ENCODE data around the gene CPVL.

DNA sequence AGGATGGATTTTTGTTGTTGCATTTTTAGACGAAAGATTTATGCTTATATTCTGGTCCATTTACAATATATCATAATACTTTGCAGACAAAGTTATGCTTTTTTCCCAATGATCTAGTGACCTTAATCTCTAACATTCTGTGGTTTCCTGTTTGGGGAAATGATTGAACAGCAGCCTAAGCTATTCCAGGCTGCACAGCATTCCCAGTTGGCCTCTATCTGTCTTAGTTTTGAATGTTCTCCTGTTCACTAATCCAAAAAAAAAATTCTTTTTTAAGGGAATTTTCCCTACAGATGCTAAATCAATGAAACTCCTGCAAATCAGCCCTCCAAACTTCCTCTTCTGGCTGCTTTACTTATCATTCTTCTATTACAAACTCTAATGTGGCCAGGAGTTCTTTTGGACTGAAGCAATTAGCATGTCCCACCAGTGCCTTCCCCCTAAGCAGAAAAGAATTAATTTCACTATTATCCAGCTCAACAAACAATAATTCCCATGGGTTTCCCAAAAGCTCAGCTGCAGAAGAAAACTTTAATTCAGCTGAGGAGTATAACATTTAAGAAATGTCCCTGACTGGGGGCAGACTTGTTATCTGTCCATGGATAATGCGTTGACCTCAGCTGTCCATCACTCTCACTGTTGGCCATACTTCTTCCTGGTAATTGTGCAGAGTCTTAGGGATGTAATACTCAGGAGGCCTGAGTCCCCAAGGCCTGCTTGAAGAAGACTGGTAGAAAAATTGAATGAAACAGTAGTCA is 106.3 kb downstream of the CPVL start:
- TF ChIP-seq YY1 (IDR thresholded peaks at IDR 0.05; ENCODE audit: insufficient read depth, insufficient read length) (no peak), ZNF274 (IDR thresholded peaks at IDR 0.05; ENCODE audit: low read depth, low read length) (no peak), SUZ12 (IDR thresholded peaks at IDR 0.05; ENCODE audit: extremely low read depth, insufficient read depth, insufficient read length) (no peak)
